HG02852 (cell line): ENCODE data around the gene TRIM66.

Experiments used
- ATAC-seq: cut with Tn5 transposase; IDR thresholded peaks from one replicate; pipeline ENCODE4 v1.9.1; 2021; ENCODE audit warnings: mild to moderate bottlenecking, moderate library complexity; ENCODE audit not compliant: unreplicated experiment

Gene TRIM66

GRCh38 chr11:8613036-8613435 is 69.4 kb downstream of the TRIM66 start:
- ATAC-seq, result no peak

- no peak for ATAC-seq
Observed at GRCh38 chr11:8612522-8612921, 69.9 kb downstream of the TRIM66 start.

GRCh38 chr11:8610532-8611116 is 71.8 kb downstream of the TRIM66 start:
- no peak for ATAC-seq

- ATAC-seq, result no peak
Observed at GRCh38 chr11:8608652-8609051, 73.8 kb downstream of the TRIM66 start.

GRCh38 chr11:8605971-8606563 is 76.4 kb downstream of the TRIM66 start:
- ATAC-seq, result no peak

- peak; percentile 95 for ATAC-seq
Observed at GRCh38 chr11:8604078-8604723, 78.3 kb downstream of the TRIM66 start.

GRCh38 chr11:8603696-8604077 is 78.8 kb downstream of the TRIM66 start:
- ATAC-seq, result no peak

- no peak for ATAC-seq
Observed at GRCh38 chr11:8601376-8602133, 80.9 kb downstream of the TRIM66 start.

GRCh38 chr11:8598506-8598905 is 84.0 kb downstream of the TRIM66 start:
- no peak for ATAC-seq

GRCh38 chr11:8597182-8597581 is 85.3 kb downstream of the TRIM66 start:
- ATAC-seq, result no peak

GRCh38 chr11:8596504-8597046 is 85.9 kb downstream of the TRIM66 start:
- ATAC-seq, result no peak

- peak; percentile 93 for ATAC-seq
Observed at GRCh38 chr11:8593935-8594909, 88.2 kb downstream of the TRIM66 start, which contains the start of gene STK33. STK33 (minus strand) TSS chr11:8594228; CDS start chr11:8474905, 119,323 bp downstream.

GRCh38 chr11:8593455-8593854 is 89.0 kb downstream of the TRIM66 start:
- peak; percentile 7 for ATAC-seq

GRCh38 chr11:8587915-8588314 is 94.5 kb downstream of the TRIM66 start:
- no peak for ATAC-seq

GRCh38 chr11:8586805-8587204 is 95.7 kb downstream of the TRIM66 start:
- no peak for ATAC-seq

GRCh38 chr11:8586184-8586583 is 96.3 kb downstream of the TRIM66 start:
- ATAC-seq, result no peak

- ATAC-seq, result no peak
Observed at GRCh38 chr11:8584511-8584910, 98.0 kb downstream of the TRIM66 start.

GRCh38 chr11:8584082-8584481 is 98.4 kb downstream of the TRIM66 start:
- ATAC-seq, result no peak

- ATAC-seq, result no peak
Observed at GRCh38 chr11:8581300-8581699, 101.2 kb downstream of the TRIM66 start.
